Cerebellar cortex (tissue), 1 donor: Measurements from ENCODE around the gene DLG3.

ENCODE experiments used
- DNase-seq: peaks from one replicate; pipeline ENCODE4 v3.0.0-alpha.2; 2015; ENCODE audit warnings: low spot score

The DLG3 gene

GRCh38 chrX:70437921-70438665, 6.5 kb upstream of the DLG3 start:
- DNase-seq: no peak

DNA sequence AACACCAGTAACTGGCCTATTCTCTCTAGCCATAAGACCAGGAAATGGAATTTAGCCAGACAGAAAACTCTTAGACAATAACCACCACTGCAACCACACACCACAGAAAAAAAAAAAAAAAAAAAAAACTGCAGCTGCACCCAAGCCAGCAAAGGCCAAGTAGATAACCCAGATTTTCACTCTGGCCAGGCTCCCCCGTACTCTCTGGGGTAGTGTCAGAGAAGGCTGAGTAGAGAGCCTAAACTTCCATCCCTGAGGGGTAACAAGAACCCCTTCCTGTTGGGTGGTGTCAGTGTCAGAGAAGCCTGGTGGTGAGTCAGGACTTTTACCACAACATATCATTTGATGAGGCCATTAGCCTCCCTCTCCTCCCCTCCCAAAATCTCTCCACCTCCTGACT, 5.6 kb upstream of the DLG3 start:
- no peak for DNase-seq

GRCh38 chrX:70442224-70442623, 2.4 kb upstream of the DLG3 start:
- DNase-seq: no peak

GRCh38 chrX:70444946-70445656, 466 bp downstream of the DLG3 start:
- DNase-seq: no peak

DNA sequence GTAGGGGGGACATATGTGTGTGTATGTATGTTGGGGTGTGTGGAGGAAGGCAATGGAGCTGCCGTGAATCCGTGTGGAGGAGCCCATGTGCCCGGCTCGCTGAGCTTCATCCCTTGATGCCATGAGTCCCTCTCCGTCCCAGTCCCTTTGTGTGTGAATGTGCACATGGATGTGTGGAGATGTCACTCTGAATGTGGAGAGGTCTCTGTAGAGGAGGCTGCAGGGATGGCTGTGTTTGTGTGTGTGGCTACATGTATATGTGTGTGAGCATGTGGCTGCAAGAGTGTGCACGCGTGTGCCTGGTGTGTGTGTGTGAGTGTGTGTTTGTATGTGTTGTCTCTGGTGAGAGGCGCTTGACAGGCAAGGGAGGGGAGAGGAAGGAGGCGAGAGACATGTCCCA, 1.3 kb downstream of the DLG3 start:
- DNase-seq: no peak

DNA sequence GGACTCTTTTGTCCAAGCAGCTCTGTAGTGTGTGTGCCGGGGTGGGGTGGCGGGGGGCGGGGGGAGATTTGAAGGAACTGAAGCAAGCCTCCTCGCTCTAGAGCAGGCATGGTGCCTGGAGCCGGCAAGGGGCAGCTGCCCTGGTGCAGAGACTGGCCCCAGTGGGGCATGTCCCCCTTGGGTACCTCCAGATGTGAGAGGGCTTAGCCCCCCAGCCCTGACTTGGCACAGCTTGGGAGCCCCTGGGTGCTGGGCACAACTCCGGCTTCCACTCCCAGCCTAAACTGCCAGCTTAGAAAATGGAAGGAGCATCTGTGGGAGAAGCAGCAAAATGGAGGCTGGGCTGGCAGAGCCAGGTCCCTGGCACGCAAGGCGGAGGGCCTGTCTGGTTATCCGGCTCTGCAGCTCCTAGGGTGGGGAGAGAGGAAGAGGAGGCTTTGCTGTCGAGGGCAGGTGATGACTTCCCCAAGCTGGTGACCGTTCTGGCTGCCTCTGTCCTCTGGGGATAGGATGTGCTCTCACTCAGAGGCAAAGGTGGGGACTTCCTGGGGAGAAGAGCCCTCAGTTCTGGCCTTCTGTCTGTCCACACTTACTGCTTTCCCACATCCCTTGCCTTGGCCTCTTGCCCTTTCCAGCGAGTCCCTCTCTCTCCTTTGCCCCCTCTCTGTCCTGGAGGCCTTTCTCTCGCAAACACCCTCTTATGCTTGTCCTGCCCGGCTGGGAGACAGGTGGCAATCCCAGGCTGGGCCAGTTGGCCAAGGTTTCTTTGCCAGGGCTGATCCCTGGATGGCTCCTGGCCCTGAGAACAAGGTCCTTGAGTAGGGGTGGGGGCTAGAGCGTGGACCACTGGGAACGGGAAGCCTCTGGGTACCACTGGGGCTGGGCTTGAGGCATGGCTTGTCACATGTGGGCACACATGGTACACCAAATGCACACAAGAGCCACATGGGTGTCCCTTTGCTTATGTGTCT, 2.0 kb downstream of the DLG3 start:
- no peak for DNase-seq

- no peak for DNase-seq
Observed at GRCh38 chrX:70449457-70449966, 4.9 kb downstream of the DLG3 start.

DNA sequence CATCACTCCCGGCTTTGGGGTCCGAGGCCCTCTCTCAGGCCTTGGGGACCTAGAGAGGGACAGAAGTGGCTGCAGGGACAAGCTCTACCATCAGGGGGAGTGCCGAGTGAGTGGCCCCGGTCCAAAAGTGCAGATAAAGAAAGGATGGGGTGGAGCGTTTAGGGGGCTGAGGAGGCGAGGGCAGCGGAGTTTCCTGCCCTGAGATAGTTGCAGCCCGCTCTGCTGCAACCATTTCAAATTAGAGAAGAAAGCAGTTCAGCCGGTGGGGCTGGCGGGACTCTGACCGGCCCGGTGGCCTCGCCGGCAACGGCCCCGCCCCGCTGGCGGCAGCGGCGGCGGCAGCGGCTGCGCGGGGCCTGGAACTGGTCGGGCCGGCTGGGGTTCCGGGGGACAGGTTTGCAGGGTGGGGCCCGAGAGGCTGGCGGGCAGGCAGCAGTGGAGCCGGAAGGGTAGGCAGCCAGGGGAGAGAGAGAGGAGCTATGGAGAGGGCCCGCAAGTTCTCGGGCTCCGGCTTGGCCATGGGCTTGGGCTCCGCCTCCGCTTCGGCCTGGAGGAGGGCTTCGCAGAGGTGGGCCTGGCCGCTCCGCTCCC, 7.6 kb downstream of the DLG3 start:
- DNase-seq: peak; percentile 49

- DNase-seq: no peak
Observed at GRCh38 chrX:70453024-70453618, 8.5 kb downstream of the DLG3 start.

DNA sequence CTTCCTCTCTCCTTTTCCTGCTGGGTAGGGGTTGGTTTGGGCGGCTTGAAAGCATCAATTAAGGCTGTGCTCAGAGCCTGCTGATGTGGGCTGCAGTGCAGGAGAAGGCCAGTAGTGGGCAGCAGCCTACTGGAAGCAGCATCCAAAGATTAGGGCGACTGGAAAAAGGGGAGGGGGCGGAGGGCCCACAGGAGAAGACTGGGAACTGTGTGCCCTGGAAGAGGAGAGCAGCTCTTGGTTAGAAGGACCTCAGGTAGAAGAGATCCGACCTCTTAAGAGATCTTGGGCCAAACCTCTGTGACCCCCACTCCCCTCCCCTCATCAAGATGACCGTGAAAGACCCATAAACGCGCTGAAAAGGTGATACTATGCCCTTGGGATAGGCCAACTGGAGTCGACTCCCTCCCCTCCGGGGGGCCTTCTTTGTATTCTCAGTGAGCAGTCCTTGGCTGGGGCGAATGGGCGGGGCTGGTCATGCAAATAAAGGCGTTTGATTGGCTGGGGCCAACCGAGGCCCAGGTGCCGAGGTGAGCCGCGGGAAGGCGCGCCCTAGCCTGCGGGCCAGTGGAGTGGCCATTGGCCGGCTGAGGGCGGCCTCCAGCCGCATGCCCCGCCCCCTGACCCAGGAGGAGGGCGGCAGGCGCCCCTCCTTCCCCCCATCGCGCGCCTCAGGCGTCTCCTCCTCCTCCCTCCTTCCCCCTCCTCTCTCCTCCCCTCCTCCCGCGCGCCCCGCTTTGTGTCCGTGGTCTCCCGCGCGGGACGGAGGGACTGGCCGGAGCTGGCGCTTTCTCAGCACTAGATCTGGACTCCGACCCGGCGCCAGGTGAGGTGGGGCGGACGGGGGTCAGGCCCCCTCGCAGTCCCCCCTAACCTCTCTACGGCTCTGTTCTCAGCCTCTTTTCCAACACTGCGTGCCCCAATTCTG, 10.1 kb downstream of the DLG3 start:
- DNase-seq: peak; percentile 78

DNA sequence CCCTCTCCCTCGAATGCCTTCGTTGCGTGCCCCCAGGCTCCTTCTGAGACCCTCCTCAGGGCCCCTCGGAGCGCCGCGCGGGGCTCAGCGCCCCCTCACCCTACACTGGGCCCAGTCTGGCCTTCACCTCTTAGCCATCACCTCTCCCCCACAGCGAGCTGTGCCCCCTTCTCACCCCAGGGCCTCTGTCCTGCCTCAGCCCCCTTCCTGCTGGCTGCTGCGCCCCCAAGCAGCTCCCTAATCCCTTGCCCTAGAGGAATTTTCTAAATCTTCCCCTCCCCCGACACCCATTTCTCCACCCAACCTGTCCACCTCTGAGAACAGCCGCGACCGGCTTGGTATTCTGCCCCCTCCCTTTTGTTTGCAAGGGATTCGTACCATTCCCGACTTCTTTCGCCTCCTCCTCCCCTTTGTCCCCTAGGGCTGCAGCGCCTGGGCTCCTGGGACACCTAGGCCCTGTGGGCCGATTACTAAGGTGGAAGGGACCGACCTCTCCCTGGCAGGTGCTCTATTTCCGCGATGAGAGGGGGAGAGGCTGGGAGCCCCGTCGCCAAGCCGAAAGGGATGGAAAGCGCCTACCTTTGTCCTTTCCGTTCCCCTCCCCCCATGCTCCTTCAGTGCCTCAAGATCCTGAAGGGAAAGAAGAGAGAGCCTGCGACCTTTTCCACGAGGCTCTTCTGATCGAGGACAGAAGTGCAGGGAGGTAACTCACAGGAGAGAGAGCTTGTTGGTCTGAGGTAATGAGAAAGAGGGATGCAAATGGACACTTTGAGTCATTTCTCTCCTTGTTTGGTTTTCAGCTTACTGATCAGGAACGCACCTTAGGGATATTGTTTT, 10.9 kb downstream of the DLG3 start:
- DNase-seq: no peak

DNA sequence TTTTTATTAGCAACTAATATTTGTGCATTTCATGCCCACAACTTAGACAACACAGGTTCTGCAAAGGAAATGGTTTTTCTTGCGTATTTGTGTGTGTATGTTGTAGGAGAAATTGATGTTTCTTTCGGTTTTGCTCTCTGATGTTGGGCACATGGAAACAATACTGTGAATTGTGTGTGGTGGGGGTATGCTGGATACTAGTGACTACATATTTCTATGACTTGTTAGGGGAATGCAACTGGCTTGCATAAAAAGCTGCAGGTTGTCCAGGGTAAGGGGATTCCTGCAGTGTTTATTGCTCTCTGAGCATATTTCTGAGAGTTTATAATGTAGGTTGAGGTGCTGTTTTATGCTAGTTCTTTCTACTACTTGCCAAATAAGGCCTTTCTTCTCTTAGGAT, 11.6 kb downstream of the DLG3 start:
- DNase-seq: no peak

DNA sequence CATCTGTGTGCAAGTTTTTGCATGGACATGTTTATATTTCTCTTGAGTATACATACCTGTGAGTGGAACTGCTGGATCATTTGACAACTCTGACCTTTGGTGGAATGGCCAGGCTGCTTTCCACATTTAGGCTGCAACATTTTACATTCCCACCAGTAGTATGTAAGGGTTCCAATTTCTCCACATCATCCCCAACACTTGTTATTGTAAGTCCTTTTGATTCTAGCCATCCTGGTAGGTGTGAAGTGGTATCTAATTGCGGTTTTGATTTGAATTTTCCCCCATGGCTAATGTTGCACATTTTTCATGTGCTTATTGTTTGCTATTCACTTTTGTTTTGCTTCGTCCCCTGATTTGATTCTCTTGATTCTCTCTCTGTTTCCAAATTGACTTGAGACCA, 16.4 kb downstream of the DLG3 start:
- DNase-seq: no peak

- no peak for DNase-seq
Observed at GRCh38 chrX:70464051-70464450, 19.4 kb downstream of the DLG3 start.

DNA sequence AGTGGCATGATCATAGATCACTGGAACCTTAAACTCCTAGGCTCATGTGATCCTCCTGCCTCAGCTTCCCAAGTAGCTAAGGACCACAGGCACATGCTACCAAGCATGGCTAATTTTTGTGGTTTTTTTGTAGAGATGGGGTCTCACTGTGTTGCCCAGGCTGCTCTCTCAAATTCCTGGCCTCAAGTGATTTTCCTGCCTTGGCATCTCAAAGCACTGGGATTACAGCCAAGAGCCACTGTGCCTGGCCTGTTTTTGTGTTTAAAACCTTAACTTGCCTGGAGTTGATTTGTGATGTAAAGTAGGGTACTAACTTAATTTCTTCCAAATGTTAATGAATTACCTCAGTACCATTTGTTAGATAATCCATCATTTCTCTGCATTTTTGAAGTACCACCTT, 22.3 kb downstream of the DLG3 start:
- DNase-seq: peak; percentile 13

DNA sequence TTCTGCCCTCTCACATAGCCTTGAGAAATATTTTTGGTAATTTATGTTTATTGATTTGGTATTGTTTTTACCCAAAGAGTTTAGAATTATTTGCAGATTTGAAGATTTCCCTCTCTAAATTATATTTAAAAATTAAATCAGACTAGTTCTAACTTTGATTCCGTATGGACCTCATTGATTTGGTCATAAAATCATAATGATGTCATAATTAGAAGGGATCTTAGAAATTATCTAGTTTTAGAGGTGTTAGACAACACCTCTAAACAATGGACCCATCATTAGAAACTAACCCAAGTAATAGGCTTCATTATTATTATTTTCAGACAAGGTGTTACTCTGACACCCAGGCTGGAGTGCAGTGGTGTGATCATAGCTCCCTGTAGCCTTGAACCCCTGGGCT, 24.1 kb downstream of the DLG3 start:
- DNase-seq: no peak

DNA sequence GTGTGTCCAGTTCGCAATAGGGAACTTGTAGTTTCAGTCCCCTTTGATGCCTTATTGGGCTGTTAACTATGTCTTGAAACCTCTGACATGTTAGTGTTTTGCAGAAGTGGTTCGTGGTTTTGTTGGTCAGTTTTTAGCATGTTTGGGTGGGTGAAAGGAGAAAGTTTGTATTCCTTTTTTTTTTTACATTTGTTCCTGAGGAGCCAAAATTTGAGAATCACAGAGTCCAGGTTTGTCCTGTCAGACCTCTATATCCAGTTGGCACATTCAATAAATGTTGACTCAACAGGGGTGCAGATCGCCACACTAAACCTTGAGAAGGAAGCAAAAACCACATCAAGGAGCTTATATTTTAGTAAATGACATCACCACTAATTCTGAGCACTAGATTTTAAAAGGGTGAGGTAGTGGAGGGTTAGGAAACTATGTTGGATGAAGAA, 26.2 kb downstream of the DLG3 start:
- DNase-seq: no peak

DNA sequence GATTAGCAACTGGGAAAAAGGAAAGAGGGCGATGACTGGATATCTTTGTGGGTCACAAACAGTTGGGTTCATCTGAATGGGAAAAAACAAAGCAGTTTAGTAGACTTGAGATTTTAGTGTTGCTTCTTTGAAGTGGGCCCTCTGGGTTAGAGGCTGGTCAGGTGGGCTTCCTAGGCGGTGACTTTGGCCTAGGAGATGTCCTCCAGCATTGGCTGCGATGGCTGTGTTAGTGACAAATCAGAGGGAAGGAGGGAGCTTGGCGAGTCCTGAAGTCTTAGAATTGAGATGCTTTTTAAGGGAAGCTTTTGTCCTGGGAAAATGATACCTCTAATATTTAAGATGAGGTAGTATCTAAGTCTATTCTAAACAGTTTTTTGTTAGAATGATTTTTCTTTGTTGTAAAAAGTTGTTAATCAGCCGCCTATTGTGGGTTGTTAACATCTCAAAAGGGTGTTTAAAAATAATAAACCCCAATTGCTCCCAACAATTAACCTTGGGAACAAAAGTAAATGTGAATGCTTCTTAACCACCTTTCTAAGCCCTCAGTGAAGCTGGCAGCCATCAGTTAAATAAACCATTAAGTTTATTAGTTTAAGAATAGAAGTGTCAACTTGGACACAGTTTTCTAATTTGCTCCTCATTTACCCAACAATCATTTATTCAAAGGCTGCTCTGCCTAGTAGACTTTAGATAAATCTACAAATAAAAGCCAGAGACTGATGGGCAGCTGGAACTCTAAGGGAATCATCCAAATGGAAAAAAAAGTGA, 31.7 kb downstream of the DLG3 start:
- no peak for DNase-seq
